K562 (cell line): ENCODE measurements around the gene ADGRE2. TPM values are rescaled to one million over a fixed set of nuclear protein-coding genes. Genes with fewer than 3 reads are reported as not detected.

Experiments
- ATAC-seq: fragments of 200-7000 bp; cut with Tn5 transposase; 3 replicates; pipeline ENCODE4 v1.9.1; 2020; ENCODE audit warnings: moderate library complexity
- BruUV-seq: library from RNA; stranded (reverse); fragments of 400-500 nt; replicated peaks from 2 replicates; lab custom pipeline; 2021; lab: Mats Ljungman, UMichigan
- CTCF ChIA-PET: fragments of 300-600 bp; formaldehyde crosslinking; extraction: SDS; loops from one replicate; lab custom pipeline; 2021; ENCODE audit warnings: low intra/inter-chr PET ratio; lab: Yijun Ruan, JAX
- POLR2A ChIA-PET: fragments of 300-600, 350-650 bp; sonication (Branson Sonifier 250); formaldehyde crosslinking; extraction: SDS; loops from one replicate; lab custom pipeline; 2021; ENCODE audit warnings: antibody characterized with exemption, inconsistent platforms; lab: Yijun Ruan, JAX
- DNase-seq, 4 experiments: peaks; one replicate each; pipeline versions ENCODE4 v3.0.0 to v3.0.0-alpha.2; 2011 to 2018; ENCODE audit warnings: low spot score in 3 of 4, mixed read lengths in 3 of 4; ENCODE audit errors: extremely low read depth in 1 of 4
- FAIRE-seq: peaks from 2 replicates; lab custom pipeline; 2011; peaks lifted over from hg19 to GRCh38; lab: Jason Lieb, UNC
- H2AFZ ChIP-seq: 2 replicates; pipeline ENCODE4 v1.6.0; 2011; ENCODE audit warnings: low read depth, low read length, control low read depth, inconsistent platforms
- H3K27ac ChIP-seq: fragments of 200-600 bp; 3 replicates; pipeline ENCODE4 v1.8.0; 2011; ENCODE audit warnings: low read depth, mild to moderate bottlenecking, control low read depth, inconsistent platforms, low read length, moderate library complexity, mixed read lengths; ENCODE audit errors: extremely low read depth
- H3K27me3 ChIP-seq, 2 experiments: fragments of 300-600 bp in 1 of 2; 2 replicates in 1 of 2; 3 replicates in 1 of 2; pipeline versions ENCODE4 v1.6.0 to v1.8.0; 2011; ENCODE audit warnings: inconsistent platforms in 2 of 2, low read length in 2 of 2, mild to moderate bottlenecking in 1 of 2, mixed read lengths in 1 of 2, moderate library complexity in 1 of 2; ENCODE audit not compliant: control insufficient read depth in 2 of 2, insufficient read depth in 2 of 2
- H3K36me3 ChIP-seq: fragments of 300-600 bp; 3 replicates; pipeline ENCODE4 v1.8.0; 2011; ENCODE audit warnings: mild to moderate bottlenecking, low read length, inconsistent platforms; ENCODE audit not compliant: control insufficient read depth, insufficient read depth
- H3K4me1 ChIP-seq, 2 experiments: fragments of 200-600 bp in 1 of 2; replicated peaks in 1 of 2; 2 replicates in 1 of 2; 3 replicates in 1 of 2; pipeline versions ENCODE4 v1.5.1 to v1.8.0; 2011; ENCODE audit warnings: inconsistent platforms in 2 of 2, low read length in 2 of 2, mild to moderate bottlenecking in 1 of 2, mixed read lengths in 1 of 2, moderate library complexity in 1 of 2; ENCODE audit not compliant: control insufficient read depth in 2 of 2, insufficient read depth in 2 of 2
- H3K4me2 ChIP-seq: 2 replicates; pipeline ENCODE4 v1.6.1; 2011; ENCODE audit warnings: low read length, control low read depth, inconsistent platforms, mixed read lengths; ENCODE audit not compliant: insufficient read depth
- H3K4me3 ChIP-seq: fragments of 200-600 bp; sonication (generic), shearing (Covaris generic); 2 replicates; pipeline ENCODE4 v1.5.1; 2016; ENCODE audit warnings: control low read depth, inconsistent platforms
- H3K79me2 ChIP-seq: fragments of 200-600 bp; 3 replicates; pipeline ENCODE4 v1.8.0; 2011; ENCODE audit warnings: low read length, inconsistent platforms; ENCODE audit not compliant: control insufficient read depth, insufficient read depth
- H3K9ac ChIP-seq, 2 experiments: 2 replicates each; pipeline versions ENCODE4 v1.6.0 to v1.6.1; 2011; ENCODE audit warnings: low read depth in 2 of 2, low read length in 2 of 2, control low read depth in 1 of 2, inconsistent platforms in 1 of 2, mild to moderate bottlenecking in 1 of 2, mixed read lengths in 1 of 2; ENCODE audit not compliant: insufficient read depth in 1 of 2
- H3K9me1 ChIP-seq: one replicate; pipeline ENCODE4 v1.6.0; 2011; ENCODE audit warnings: inconsistent platforms, mild to moderate bottlenecking, low read length, moderate library complexity; ENCODE audit not compliant: control insufficient read depth, insufficient read depth
- H3K9me3 ChIP-seq: replicated peaks from 2 replicates; pipeline ENCODE4 v1.5.1; 2011; ENCODE audit warnings: low read depth, low read length, inconsistent platforms; ENCODE audit not compliant: control insufficient read depth, insufficient read depth
- H4K20me1 ChIP-seq: replicated peaks from 2 replicates; pipeline ENCODE4 v1.6.1; 2011; ENCODE audit warnings: low read length, inconsistent platforms, mixed read lengths; ENCODE audit not compliant: control insufficient read depth, insufficient read depth
- GTF3C2 ChIP-seq: IDR thresholded peaks from 3 replicates; pipeline ENCODE4 v1.6.1; 2011; ENCODE audit warnings: borderline replicate concordance, mild to moderate bottlenecking, moderate library complexity; ENCODE audit not compliant: insufficient read length; ENCODE audit errors: extremely low read depth
- RBM15 ChIP-seq: fragments of 200-400 bp; formaldehyde crosslinking; IDR thresholded peaks from 2 replicates; pipeline ENCODE4 v1.6.1; 2018; ENCODE audit warnings: mild to moderate bottlenecking, low read length, moderate library complexity; ENCODE audit not compliant: insufficient read depth
- ZBTB40 ChIP-seq, 2 experiments: fragments of 450-650 bp in 1 of 2; sonication (generic) in 1 of 2; formaldehyde crosslinking in 1 of 2; IDR thresholded peaks; 2 replicates each; pipeline versions ENCODE4 v1.7.1 to v1.9.0; 2016 to 2022; ENCODE audit warnings: inconsistent platforms in 1 of 2, mild to moderate bottlenecking in 1 of 2, missing genetic modification reagents in 1 of 2
- ZNF449 ChIP-seq: fragments of 250-450 bp; sonication (Bioruptor Pico); IDR thresholded peaks from 2 replicates; pipeline ENCODE4 v1.8.0; 2022; ENCODE audit warnings: moderate library complexity, mild to moderate bottlenecking, inconsistent platforms
- ZNF75A ChIP-seq: fragments of 450-650 bp; formaldehyde crosslinking; IDR thresholded peaks from 2 replicates; pipeline ENCODE4 v1.4.0; 2020; ENCODE audit warnings: mild to moderate bottlenecking
- ZNF778 ChIP-seq: fragments of 450-650 bp; formaldehyde crosslinking; IDR thresholded peaks from 2 replicates; pipeline ENCODE4 v1.4.0; 2020; ENCODE audit warnings: mild to moderate bottlenecking, moderate library complexity
- in situ Hi-C: fragments of 300-500 bp; cut with MboI; formaldehyde crosslinking; loops from 4 replicates; pipeline ENCODE4 v1.15.0; 2018; ENCODE audit warnings: inconsistent platforms, mixed read lengths
- intact Hi-C: fragments of 100-400 bp; cut with micrococcal nuclease; formaldehyde crosslinking; loops from 2 replicates; pipeline ENCODE4 v1.14.2; 2022
- polyA plus RNA-seq, 8 experiments: library from polyadenylated mRNA; depleted of rRNA in 4 of 8; stranded (reverse) in 5 of 8; unstranded in 3 of 8; fragments of >200 nt; fragmentation: Nextera tagmentation in 2 of 8; fragmentation: Illumina TruSeq in 1 of 8; extraction: Ambion mirVana in 2 of 8; extraction: Trizol in 1 of 8; gene quantifications; 2 replicates each; pipeline versions ENCODE4 v1.2.1 to v1.2.3, GENCODE V29; 2011 to 2014; ENCODE audit warnings: inconsistent platforms in 1 of 8, missing spikeins in 1 of 8
- total RNA-seq, 7 experiments: library from RNA; depleted of rRNA in 6 of 7; stranded (reverse); fragments of >200 nt in 6 of 7; fragmentation: Illumina TruSeq in 2 of 7; extraction: Trizol in 2 of 7; gene quantifications; 2 replicates each; pipeline versions ENCODE4 v1.2.1 to v1.2.3, GENCODE V29; 2011 to 2021; ENCODE audit warnings: low replicate concordance in 1 of 7

ADGRE2 gene
- total and polyA plus RNA-seq, 9 of the 15 experiments (the other 6 are each of a cell fraction or from before 2014, with no cell fraction given): 4.3 to 17.3 (median 9.8) TPM

DNA sequence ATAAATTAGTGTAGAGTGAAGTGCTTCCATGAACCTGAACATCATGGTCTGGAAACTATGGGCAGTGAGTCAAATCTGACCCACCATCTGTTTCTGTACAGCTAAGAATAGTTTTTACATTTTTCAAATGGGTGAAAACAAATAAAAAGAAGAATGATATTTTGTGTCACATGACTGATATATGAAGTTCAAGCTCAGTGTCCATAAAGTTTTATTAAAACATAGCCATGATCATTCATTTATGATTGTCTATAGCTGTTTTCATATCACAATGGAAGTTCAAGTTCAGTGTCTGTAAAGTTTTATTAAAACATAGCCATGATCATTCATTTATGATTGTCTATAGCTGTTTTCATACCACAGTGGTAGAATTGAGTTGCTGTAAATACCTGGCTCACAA is 45.9 kb downstream of the ADGRE2 start:
- CTCF ChIA-PET: no interaction called here
- no TSS peak for BruUV-seq
- TF ChIP-seq RBM15: no peak
- peak; percentile 69 for TF ChIP-seq ZBTB40 (IDR thresholded peaks at IDR 0.05)
- TF ChIP-seq ZBTB40 (CRISPR knock-in tag; IDR thresholded peaks at IDR 0.05): no peak
- no peak for TF ChIP-seq GTF3C2
- TF ChIP-seq ZNF449 (CRISPR knock-in tag): no peak
- no peak for TF ChIP-seq ZNF75A (CRISPR knock-in tag)
- no peak for TF ChIP-seq ZNF778 (CRISPR knock-in tag)

More for the DNA sequence above, 45.9 kb downstream of the ADGRE2 start:
- peaks cover 10% of the 10 kb centered on the region; the same call in 2 of the 3 replicates for H3K36me3 ChIP-seq
- no peaks in the 10 kb centered on the region; a peak in 1 of 5 replicates for H3K27me3 ChIP-seq
- H3K4me1 ChIP-seq: no peaks in the 10 kb centered on the region
- no peak overlapping the region for H3K9ac ChIP-seq
- H3K79me2 ChIP-seq: no peaks in the 10 kb centered on the region
- no peak overlapping the region for H3K4me3 ChIP-seq
- no peak overlapping the region for H3K4me2 ChIP-seq
- intact Hi-C loops (no loop called here), in situ Hi-C loops (no loop called here)
- DNase-seq (no peak), FAIRE-seq (no peak), ATAC-seq (no peak)
- POLR2A ChIA-PET: interaction anchor here (0.6 kb wide), 1 partner anchor 113 kb away, joined by 3 read pairs; no protein-coding TSS in a partner anchor
- no peaks in the 10 kb centered on the region for H3K9me1 ChIP-seq
- peaks cover 5% of the 10 kb centered on the region for H3K9me3 ChIP-seq
- H3K27ac ChIP-seq: no peak overlapping the region
- no peaks in the 10 kb centered on the region for H4K20me1 ChIP-seq
- H2AFZ ChIP-seq: no peak overlapping the region
